SW 1271 (cell line): Measurements from ENCODE around the gene CHRM2.
"Not testable (repeated sequence)": the region's sequence is repeated elsewhere in the genome, so short reads cannot be mapped to it uniquely, and the experiment has no call there.

Experiments
- DNase-seq, 2 experiments: peaks; one replicate each; lab custom pipeline; 2025; lab: John Stamatoyannopoulos, UW

The CHRM2 gene

DNA sequence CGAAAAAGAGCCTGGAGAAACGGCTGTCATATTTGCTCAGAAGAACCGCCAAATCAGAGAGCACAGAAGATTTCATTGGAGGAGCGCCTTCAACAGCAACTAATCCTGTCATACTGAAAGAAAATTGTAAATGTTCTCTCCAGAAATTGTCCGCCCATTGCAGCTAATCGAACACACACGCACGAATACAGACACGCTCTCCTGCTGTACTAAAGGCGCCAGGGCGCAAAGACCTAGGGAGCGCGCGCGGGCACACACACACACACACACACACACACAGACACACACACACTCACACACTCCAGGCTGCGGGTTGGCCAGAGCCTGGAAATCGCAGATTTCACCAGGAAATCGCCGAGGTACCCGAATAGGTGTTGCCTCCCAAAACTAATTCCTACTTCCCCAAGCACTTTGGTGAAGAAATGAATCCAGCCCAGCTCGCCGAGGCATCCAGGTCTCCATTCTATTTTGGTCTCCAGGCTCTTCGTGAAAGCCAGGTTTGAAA is at the start of gene CHRM2:
Gene CHRM2 (plus strand): TSS at position 157 of the 505 bp plus-strand sequence. CDS start 146,214 bp downstream, outside the sequence.
- DNase-seq: no peak

GRCh38 chr7:136831398-136831797 is 37.1 kb upstream of the CHRM2 start:
- not testable (repeated sequence) for DNase-seq

- DNase-seq: no peak
Measured at GRCh38 chr7:136845899-136846465, 22.5 kb upstream of the CHRM2 start.

DNA sequence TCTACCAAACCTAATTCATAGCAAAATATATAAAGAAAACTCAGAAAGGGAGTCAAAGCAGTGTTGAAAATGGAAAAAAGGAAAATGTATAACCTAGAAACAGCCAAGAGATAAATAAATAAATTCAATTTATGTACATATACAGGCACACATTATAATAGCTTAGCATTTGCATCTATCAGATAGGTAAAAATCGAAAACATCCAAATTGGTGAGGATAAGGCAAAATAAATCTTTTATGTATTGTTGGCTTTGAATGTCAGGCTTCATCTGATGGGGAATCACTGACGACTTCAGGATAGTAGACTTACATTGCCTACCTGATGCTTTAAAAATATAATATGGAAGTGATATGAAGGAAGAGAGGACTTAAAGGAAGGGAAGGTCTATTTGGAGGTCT is 20.6 kb upstream of the CHRM2 start:
- DNase-seq: no peak

DNA sequence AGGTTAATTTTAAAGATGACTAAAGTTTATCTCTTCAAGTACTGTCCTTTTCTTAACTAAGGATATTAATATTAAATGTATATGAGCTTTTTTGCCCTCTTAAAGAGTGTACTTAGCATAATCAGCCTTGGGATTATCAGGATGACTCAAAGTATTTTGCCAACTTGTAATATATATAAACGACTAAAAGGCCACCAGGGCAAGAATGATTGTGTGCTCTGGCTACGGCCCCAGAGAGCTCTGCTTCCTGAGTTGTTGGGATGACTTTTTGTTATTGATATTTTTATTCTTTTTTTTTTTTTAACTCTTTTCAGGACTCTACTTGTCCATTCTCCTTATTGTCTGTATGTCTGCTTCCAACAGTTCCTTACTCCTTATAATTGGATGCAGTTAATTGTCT is 14.8 kb upstream of the CHRM2 start:
- DNase-seq: no peak

DNA sequence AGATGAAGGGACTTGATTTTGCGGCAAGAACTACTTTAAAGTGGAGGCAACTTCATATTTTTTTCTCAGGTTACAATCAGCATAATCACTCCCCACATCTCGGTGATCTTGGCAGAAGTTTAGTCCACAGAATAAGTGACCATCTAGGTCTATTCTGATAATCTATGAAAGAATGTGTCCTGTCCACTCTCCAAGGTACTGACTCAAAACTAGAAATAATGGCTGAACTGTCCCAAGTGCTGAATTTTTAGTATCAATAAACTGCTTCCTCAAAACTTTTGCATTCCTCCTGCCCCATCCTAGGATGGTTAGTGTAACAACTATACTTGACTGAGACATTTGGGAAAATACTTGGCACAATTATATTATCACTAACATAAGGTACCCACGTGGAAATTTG is 10.9 kb upstream of the CHRM2 start:
- no peak for DNase-seq

DNA sequence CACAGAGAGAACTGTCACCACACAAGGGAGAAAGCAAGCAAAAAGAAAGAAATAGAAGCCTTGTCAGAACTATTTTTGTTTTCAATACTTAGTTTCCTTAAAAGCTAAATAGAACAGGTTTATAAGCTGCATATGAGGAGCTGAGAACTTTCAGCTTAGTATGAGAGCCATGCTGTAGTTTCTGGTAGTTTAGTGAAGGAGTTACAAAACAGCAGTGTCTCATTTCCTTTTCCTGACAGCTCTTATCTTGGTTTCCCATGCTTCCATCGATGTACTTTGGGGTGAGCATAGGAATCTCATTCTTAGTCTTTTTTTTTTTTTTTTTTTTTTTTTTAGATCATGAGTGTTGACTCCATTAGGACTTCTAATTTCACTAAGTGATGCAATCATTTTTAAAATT is 8.6 kb upstream of the CHRM2 start:
- no peak for DNase-seq

DNA sequence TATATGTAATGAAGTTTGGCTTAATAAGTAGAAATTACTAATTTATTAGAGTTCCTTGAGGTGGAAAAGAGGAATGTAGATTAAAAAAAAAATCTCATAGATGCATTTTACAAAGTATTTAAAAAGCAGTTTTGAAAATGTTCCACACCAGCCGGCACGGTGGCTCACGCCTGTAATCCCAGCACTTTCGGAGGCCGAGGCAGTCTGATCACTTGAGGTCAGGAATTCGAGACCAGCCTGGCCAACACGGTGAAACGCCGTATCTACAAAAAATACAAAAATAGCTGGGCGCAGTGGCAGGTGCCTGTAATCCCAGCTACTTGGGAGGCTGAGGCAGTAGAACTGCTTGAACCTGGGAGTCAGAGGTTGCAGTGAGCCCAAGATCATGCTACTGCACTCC is 3.2 kb upstream of the CHRM2 start:
- no peak for DNase-seq

DNA sequence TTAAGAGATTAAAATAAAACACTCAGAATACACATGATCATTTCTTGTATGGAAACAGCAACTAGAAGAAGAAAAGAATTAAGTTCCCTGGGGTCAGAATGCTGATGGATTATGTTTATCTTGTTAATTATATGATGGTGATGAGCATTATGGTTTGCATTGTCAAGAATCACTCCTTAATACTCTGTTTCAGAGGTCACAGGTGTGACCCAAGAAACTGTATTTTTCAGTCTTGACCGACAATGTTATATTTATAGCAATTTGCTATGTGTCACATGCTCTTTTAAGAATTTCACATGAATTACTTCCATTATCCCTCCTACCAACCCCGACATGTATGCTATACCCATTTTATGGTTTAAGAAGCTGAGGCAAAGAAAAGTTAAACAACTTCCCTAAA is 2.7 kb upstream of the CHRM2 start:
- no peak for DNase-seq

- no peak for DNase-seq
Measured at GRCh38 chr7:136869001-136869961, 829 bp downstream of the CHRM2 start.

DNA sequence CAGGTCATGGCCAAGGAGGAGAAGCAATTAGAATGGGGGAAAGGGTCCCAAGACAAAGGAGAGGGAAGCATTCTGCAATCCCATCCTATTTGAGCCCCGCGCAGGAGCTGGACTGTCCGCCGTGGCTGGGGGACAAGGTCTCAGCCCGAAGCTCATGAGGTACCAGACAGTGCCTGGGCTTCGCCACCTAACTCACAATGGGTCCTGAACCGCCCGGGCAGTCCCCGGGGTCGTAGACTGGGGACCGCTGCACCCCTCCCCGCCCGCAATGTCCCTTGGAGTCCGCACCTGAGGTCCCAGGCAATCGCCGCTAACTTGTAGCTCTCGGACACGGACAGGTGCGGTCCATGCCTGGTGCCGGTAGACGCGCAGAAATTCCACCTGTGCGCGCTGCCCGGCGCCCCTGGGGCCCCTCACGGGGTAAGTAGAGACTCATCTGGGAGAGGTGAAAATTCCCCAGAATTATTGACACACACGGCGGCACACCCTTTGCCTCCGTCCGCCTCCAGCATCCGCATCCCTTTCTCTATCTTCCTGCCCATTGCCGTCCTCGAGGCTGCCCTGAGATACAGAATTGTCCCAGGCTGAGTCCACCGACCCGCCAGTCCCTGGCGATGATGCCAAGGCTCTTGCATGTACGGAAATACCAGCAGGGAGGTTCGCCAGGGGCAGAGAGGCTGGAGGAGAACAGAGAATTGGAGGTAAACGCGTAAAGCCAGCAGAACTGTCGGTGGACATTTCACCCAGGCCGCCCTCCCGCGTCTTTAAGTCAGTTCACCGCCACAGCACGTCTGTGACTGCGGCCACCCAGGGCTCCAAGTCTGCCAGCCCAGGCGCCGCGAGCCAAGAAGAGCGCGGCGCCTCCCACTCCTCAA is 1.8 kb downstream of the CHRM2 start:
- DNase-seq: no peak

GRCh38 chr7:136870866-136871487 is 2.5 kb downstream of the CHRM2 start:
- DNase-seq: no peak

GRCh38 chr7:136874393-136875032 is 6.1 kb downstream of the CHRM2 start:
- DNase-seq: peak; percentile 23 to 26

DNA sequence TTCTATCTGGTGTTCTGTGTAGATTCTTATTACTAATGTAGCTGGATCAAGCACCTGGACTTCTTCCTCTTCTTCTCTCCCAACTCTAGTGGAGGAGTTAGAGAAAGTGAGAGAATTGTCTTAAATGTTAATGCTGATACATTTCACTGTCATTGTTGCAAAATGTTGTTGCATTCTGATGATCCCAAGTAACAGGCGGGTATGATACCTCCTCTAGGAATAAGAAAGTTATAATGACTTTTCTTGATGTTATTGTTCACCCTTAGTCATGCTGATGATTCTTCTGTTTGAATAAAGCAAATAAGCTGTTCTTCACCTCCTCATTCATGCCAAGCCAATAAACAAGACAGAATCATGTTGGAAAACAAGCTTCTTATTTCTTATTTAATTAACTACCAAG is 9.1 kb downstream of the CHRM2 start:
- no peak for DNase-seq

- DNase-seq: no peak
Measured at GRCh38 chr7:136877990-136878389, 9.5 kb downstream of the CHRM2 start.

GRCh38 chr7:136878878-136879277 is 10.4 kb downstream of the CHRM2 start:
- no peak for DNase-seq

- DNase-seq: no peak
Measured at GRCh38 chr7:136883046-136883445, 14.6 kb downstream of the CHRM2 start.

GRCh38 chr7:136884492-136884891 is 16.0 kb downstream of the CHRM2 start:
- DNase-seq: no peak

DNA sequence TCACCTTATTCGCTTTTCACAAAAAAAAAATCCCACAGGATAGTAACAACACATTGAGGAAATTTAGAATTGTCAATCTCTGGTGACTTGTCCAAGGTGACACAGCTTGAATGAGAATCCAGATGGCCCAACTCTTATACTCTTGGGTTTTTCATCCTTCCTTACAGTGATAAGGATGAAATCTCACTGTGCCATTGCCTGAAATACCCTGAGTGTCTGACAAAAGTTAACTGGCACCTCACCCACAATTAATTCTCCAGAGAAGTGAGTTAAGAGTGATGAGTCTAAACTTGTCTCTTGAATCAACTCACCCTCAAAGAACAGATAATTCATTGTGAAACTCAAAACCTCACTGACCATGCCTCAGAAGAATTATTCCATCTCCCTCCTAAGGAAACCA is 18.9 kb downstream of the CHRM2 start:
- no peak for DNase-seq

DNA sequence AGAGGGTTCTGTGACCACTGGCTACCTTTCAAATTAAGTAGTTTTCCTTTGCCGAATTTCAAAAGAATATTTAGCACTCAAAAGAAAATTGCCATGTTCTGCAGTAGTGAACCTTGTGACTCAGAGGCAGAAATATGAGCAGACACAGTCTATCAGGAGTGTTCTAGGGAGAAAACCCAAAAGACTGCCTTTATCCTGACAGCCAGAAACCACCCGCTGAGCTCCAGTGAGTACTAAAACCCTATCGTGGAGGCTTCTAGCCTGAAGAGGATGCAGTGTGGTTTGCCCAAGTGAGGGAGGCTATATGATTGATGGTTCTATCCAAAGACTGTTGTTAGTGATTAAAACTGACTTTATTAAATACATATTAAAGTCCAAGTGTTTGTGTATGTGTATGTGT is 21.9 kb downstream of the CHRM2 start:
- no peak for DNase-seq

DNA sequence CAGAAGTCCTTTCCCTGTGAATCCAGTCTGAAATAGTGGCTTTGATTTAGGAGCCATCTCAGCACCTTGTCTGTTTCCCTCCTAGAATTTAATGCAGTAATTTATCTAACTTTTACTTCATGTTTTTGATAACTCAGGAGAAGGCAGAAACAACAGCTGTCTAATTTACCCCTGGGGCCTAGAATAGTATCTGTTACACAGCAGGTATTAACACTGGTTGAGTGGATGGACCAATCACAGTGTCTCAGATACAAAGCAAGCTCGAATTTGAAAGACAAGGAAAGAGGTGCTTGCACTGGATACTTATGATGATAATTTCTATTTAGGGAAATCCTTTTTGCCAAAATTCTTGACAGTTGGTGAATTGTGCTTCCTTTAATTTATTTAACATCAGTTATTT is 23.4 kb downstream of the CHRM2 start:
- no peak for DNase-seq
